ENCODE results near the gene PES1.
"Not testable (repeated sequence)": the region's sequence is repeated elsewhere in the genome, so short reads cannot be mapped to it uniquely, and the experiment has no call there.

The PES1 gene

GRCh38 chr22:30551813-30552212 lies 39.9 kb downstream of the PES1 start:
- DNase-seq: not testable (repeated sequence)

- DNase-seq: no peak
These were observed 44.5 kb downstream of the PES1 start for GRCh38 chr22:30547188-30547587.

DNA sequence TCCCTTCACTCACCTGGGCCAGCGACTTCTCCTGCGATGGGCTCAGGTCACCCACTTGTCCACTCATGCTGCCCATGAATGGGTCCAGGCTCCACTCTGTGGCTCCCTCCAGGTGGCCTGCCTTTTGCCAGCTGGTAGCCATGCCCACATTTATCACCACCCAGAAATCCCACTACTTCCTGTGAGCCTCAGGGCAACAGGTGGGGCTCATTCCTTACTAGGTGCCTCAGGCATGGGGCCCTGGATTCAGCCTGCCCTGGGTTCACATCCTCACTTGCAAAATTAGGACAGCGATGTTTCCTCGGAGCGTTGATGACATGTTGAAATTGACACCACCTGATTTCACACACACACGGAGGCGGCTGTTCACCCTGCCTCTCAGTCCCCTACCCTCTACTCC lies 45.1 kb downstream of the PES1 start, which contains the start of gene SEC14L6:
Gene SEC14L6, minus strand, starts transcription at position 126 of the 400 bp plus-strand sequence. Its CDS starts 59 bp downstream, at position 67.
- no peak for DNase-seq

DNA sequence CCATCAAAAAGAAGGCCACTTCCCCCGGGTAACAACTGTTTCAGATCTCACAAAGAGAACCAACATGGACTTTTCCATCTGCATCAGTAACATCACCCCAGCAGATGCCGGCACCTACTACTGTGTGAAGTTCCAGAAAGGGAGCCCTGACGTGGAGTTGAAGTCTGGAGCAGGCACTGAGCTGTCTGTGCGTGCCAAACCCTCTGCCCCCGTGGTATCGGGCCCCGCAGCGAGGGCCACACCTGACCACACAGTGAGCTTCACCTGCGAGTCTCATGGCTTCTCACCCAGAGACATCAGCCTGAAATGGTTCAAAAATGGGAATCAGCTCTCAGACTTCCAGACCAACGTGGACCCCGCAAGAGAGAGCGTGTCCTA lies 48.9 kb downstream of the PES1 start:
- DNase-seq: no peak

DNA sequence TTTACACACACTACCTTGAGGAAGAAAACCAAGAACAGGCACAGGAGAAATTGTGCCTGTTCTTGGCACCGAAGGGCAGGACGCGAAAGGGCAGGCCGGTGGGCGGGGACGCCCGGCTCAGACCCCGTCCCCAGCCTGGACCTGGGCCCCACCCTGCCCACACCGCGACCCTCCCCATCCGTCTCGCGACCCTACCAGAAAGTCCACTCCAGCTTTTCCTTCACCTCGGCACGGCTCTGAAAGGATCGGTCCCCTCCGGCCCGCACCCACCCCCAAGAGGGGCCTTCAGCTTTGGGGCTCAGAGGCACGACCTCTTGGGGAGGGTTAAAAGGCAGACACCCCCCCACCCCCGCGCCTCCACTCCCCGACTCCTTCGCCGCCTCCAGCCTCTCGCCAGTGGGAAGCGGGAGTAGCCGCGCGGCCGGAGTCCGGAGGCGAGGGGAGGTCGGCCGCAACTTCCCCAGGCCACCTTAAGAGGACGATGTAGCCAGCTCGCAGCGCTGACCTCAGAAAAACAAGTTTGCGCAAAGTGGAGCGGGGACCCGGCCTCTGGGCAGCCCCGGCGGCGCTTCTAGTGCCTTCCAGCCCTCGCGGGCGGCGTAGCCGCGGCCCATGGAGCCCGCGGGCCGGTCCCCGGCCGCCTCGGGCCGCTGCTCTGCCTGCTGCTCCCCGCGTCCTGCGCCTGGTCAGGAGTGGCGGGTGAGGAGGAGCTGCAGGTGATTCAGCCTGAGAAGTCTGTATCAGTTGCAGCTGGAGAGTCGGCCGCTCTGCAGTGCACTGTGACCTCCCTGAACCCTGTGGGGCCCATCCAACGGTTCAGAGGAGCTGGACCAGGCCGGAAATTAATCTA lies 49.5 kb downstream of the PES1 start:
- DNase-seq: no peak

- not testable (repeated sequence) for DNase-seq
These were observed 50.2 kb downstream of the PES1 start for GRCh38 chr22:30541511-30541910.

DNA sequence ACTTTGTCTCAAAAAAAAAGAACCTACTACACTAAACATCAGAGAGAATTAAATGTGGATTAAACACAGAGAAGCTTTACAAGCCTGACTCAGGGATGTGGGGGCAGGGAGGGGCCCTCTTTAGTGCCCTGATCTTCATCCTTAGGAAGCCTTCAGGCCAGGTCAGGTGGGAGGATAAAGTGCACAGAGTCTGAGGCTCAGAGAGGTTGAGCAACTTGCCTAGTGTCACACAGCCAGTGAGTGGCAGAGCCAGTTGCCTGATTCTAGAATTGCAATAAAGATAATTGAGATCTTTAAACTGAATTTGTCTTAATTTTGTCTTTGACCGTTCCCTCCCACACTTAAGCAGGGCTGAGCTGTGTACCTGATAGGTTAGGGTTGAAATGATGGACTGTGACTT lies 52.3 kb downstream of the PES1 start:
- no peak for DNase-seq

GRCh38 chr22:30538280-30538679 lies 53.4 kb downstream of the PES1 start:
- DNase-seq: no peak

DNA sequence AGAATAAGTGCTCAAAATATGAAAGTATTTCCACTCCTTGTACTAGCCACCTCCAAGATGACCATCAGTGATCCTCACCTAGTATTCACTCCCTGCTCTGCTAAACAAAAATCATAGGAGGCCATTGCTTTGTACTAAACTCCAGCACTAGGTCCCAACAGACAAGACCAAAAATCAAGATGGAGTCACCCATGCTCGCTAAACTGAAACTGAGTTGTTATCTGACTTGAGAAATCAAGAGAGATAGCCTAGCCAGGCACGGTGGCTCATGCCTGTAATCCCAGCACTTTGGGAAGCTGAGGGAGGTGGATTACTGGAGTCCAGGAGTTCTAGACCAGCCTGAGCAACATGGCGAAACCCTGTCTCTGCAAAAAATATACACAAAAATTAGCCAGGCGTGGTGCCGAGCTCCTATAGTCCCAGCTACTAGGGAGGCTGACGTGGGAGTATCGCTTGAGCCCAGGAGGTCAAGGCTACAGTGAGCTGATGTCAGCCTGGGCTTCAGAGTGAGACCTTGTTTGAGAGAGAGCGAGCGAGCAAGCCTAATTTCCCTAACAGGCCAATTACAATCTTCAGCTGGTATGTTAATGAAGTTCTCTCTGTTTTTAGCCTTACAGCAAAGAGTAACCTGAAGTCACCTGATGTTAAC lies 54.5 kb downstream of the PES1 start:
- no peak for DNase-seq

GRCh38 chr22:30535182-30535581 lies 56.5 kb downstream of the PES1 start:
- DNase-seq: no peak

DNA sequence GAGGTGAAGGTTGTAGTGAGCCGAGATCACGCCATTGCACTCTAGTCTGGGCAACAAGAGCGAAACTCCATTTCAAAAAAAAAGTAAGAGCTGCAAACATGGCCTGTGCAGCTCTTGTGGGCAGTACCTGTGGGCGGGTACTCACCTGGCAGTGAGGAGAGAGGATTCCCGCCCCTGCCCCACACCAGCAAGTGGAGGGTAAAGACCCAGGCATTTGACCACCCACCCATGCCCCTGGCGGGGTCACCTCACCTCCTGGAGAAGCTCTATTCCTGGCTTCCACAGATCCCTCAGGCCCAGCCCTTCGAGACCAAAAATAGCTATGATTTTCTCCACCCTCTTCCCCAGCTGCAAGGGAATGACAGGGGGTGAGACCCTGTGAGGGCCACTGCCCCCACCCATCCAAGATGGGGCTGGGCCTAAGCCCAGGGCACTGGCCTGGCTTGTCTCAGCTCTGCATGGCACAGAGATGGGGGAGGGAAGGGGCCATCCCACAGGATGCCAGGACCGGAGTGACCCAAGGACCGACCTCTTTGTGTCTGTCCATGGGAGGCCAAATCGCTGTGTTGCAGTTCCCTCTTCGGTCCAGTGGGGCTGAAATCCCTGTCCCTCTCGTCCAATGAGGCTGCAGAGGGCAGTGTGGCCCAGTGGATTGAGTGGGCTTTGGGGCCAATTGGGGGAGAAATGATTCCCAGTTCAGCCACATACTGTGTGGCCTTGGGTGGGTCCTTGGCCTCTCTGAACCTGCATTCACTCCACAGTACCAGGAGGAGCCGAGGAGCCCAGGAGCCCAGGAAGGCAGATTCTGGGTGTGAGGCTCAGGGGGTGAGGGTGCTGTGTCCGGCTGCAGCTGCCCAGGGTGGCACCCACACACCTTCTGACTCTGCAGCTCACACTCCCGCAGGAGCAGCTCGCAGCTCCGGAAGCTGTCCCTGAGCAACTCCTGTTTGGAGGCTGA lies 59.8 kb downstream of the PES1 start:
- no peak for DNase-seq

GRCh38 chr22:30526656-30527055 lies 65.1 kb downstream of the PES1 start:
- no peak for DNase-seq

Measured in GF-D8 (cell line).